WTC11 (cell line): Measurements from ENCODE around the gene RLN3. TPM values are rescaled to one million over a fixed set of nuclear protein-coding genes. Genes with fewer than 3 reads are reported as not detected.

Source experiments
- ATAC-seq: fragments of 200-7000 bp; cut with Tn5 transposase; 2 replicates; pipeline ENCODE4 v1.10.0; 2021; ENCODE audit warnings: mild to moderate bottlenecking, moderate library complexity
- CTCF ChIA-PET: fragments of 300-600 bp; sonication (Branson Sonifier 250); formaldehyde crosslinking; loops from one replicate; lab custom pipeline; 2021; ENCODE audit warnings: antibody characterized with exemption; lab: Charles Lee
- POLR2A ChIA-PET: fragments of 350-600 bp; sonication (Branson Sonifier 250); formaldehyde crosslinking; loops from one replicate; lab custom pipeline; 2021; ENCODE audit warnings: antibody characterized with exemption; lab: Charles Lee
- DNase-seq: peaks from one replicate; pipeline ENCODE4 v3.0.0; 2021; ENCODE audit warnings: low spot score
- H3K27ac Mint-ChIP-seq: 2 replicates; pipeline ENCODE4 v1.8.0; 2021; ENCODE audit warnings: mixed read lengths
- H3K27me3 Mint-ChIP-seq: 2 replicates; pipeline ENCODE4 v1.8.0; 2021; ENCODE audit warnings: low read depth, mild to moderate bottlenecking, moderate library complexity, mixed read lengths
- H3K36me3 Mint-ChIP-seq: 2 replicates; pipeline ENCODE4 v1.8.0; 2021; ENCODE audit warnings: mixed read lengths
- H3K4me1 Mint-ChIP-seq: 2 replicates; pipeline ENCODE4 v1.8.0; 2022; ENCODE audit warnings: mixed read lengths
- H3K4me3 Mint-ChIP-seq: 2 replicates; pipeline ENCODE4 v1.8.0; 2021; ENCODE audit warnings: mild to moderate bottlenecking, moderate library complexity, mixed read lengths
- H3K9me3 Mint-ChIP-seq: 2 replicates; pipeline ENCODE4 v1.8.0; 2021; ENCODE audit warnings: mixed read lengths
- ARID4B ChIP-seq: sonication (generic); formaldehyde crosslinking; IDR thresholded peaks from 2 replicates; pipeline ENCODE4 v1.8.0; 2023; ENCODE audit warnings: missing genetic modification reagents, mild to moderate bottlenecking, borderline replicate concordance
- ATF6 ChIP-seq: sonication (generic); formaldehyde crosslinking; IDR thresholded peaks from 2 replicates; pipeline ENCODE4 v1.8.1; 2023; ENCODE audit warnings: mild to moderate bottlenecking, missing genetic modification reagents
- CREM ChIP-seq: sonication (generic); formaldehyde crosslinking; IDR thresholded peaks from 2 replicates; pipeline ENCODE4 v1.8.1; 2022; ENCODE audit warnings: mild to moderate bottlenecking, missing genetic modification reagents, moderate library complexity
- E2F1 ChIP-seq: sonication (generic); formaldehyde crosslinking; IDR thresholded peaks from 2 replicates; pipeline ENCODE4 v1.8.0; 2022; ENCODE audit warnings: mild to moderate bottlenecking, missing genetic modification reagents
- E2F4 ChIP-seq: sonication (generic); formaldehyde crosslinking; IDR thresholded peaks from 2 replicates; pipeline ENCODE4 v1.8.1; 2022; ENCODE audit warnings: low read depth, mild to moderate bottlenecking, moderate library complexity, missing genetic modification reagents, borderline replicate concordance
- EMX1 ChIP-seq: fragments of 250-450 bp; sonication (Bioruptor Pico); IDR thresholded peaks from 2 replicates; pipeline ENCODE4 v1.8.0; 2021; ENCODE audit warnings: mild to moderate bottlenecking
- FOXP4 ChIP-seq: sonication (generic); formaldehyde crosslinking; IDR thresholded peaks from 2 replicates; pipeline ENCODE4 v1.8.0; 2022; ENCODE audit warnings: mild to moderate bottlenecking, missing genetic modification reagents
- JUN ChIP-seq: sonication (generic); formaldehyde crosslinking; IDR thresholded peaks from 2 replicates; pipeline ENCODE4 v1.8.0; 2023; ENCODE audit warnings: mild to moderate bottlenecking, missing genetic modification reagents
- NR1H2 ChIP-seq: sonication (generic); formaldehyde crosslinking; IDR thresholded peaks from 2 replicates; pipeline ENCODE4 v1.9.0; 2021; ENCODE audit warnings: mild to moderate bottlenecking, moderate library complexity, missing genetic modification reagents
- NR2C2 ChIP-seq: sonication (generic); formaldehyde crosslinking; IDR thresholded peaks from 2 replicates; pipeline ENCODE4 v1.8.0; 2022; ENCODE audit warnings: mild to moderate bottlenecking, missing genetic modification reagents
- PRRX2 ChIP-seq: fragments of 250-450 bp; sonication (Bioruptor Pico); IDR thresholded peaks from 2 replicates; pipeline ENCODE4 v1.8.0; 2021; ENCODE audit warnings: mild to moderate bottlenecking
- RELA ChIP-seq: sonication (generic); formaldehyde crosslinking; IDR thresholded peaks from 2 replicates; pipeline ENCODE4 v1.8.1; 2022; ENCODE audit warnings: missing genetic modification reagents, mild to moderate bottlenecking, borderline replicate concordance
- RORB ChIP-seq: fragments of 250-450 bp; sonication (Bioruptor Pico); IDR thresholded peaks from 2 replicates; pipeline ENCODE4 v1.9.0; 2021; ENCODE audit warnings: mild to moderate bottlenecking
- USF2 ChIP-seq: sonication (generic); formaldehyde crosslinking; IDR thresholded peaks from 2 replicates; pipeline ENCODE4 v1.8.1; 2023; ENCODE audit warnings: mild to moderate bottlenecking, missing genetic modification reagents, moderate library complexity
- ZNF317 ChIP-seq: sonication (generic); formaldehyde crosslinking; IDR thresholded peaks from 2 replicates; pipeline ENCODE4 v1.8.1; 2023; ENCODE audit warnings: low read depth, mild to moderate bottlenecking, moderate library complexity, missing genetic modification reagents, borderline replicate concordance
- total RNA-seq: library from RNA; stranded (reverse); gene quantifications from 3 replicates; pipeline ENCODE4 v1.2.3, GENCODE V29; 2021

The RLN3 gene
- total RNA-seq, 1 experiment from 2014 or later: not detected

- DNase-seq (no peak), ATAC-seq (no peak)
- Mint-ChIP-seq H3K36me3 (peaks cover 3% of the 10 kb centered on the region; the same call in 1 of the 2 replicates), H3K4me3 (no peak overlapping the region), H3K27me3 (no peaks in the 10 kb centered on the region; the same call in 1 of the 2 replicates), H3K9me3 (no peaks in the 10 kb centered on the region), H3K4me1 (peaks cover 28% of the 10 kb centered on the region), H3K27ac (no peak overlapping the region)
- TF ChIP-seq RELA (no peak), PRRX2 (CRISPR knock-in tag) (no peak)
- ChIA-PET CTCF (interaction anchor here (1.8 to 2.5 kb wide), 2 partner anchors 26 to 52 kb away, joined by 10 to 12 read pairs; partner anchors contain the start of genes IL27RA and RFX1), POLR2A (interaction anchor here (1.3 kb wide), 1 partner anchor 25 kb away, joined by 4 read pairs; no protein-coding TSS in a partner anchor)
These were observed 47.6 kb upstream of the RLN3 start for GRCh38 chr19:13980340-13980739.

GRCh38 chr19:13981021-13981420, 46.9 kb upstream of the RLN3 start:
- no peaks in the 10 kb centered on the region for H3K9me3 Mint-ChIP-seq
- ATAC-seq: no peak
- H3K4me3 Mint-ChIP-seq: no peak overlapping the region
- peaks cover 35% of the 10 kb centered on the region for H3K4me1 Mint-ChIP-seq
- CTCF ChIA-PET: interaction anchor here (0.7 to 1.8 kb wide), 4 partner anchors 21 to 67 kb away, joined by 3 to 10 read pairs (median 4); partner anchors contain the start of gene IL27RA
- H3K27ac Mint-ChIP-seq: no peak overlapping the region
- DNase-seq: no peak
- TF ChIP-seq ATF6 (CRISPR knock-in tag) (no peak), USF2 (CRISPR knock-in tag) (0 out of 2 replicates have a peak, but pooled peaks have one; percentile 10)
- TF ChIP-seq, all 79 proteins: peak for 1
- peaks cover 3% of the 10 kb centered on the region; the same call in 1 of the 2 replicates for H3K36me3 Mint-ChIP-seq
- H3K27me3 Mint-ChIP-seq: no peaks in the 10 kb centered on the region; the same call in 1 of the 2 replicates
- POLR2A ChIA-PET: no interaction called here

- peaks cover 1% of the 10 kb centered on the region; the same call in 1 of the 2 replicates for H3K36me3 Mint-ChIP-seq
- TF ChIP-seq E2F1 (CRISPR knock-in tag): no peak
- no peak for ATAC-seq
- no peaks in the 10 kb centered on the region; the same call in 1 of the 2 replicates for H3K27me3 Mint-ChIP-seq
- no peaks in the 10 kb centered on the region for H3K9me3 Mint-ChIP-seq
- ChIA-PET POLR2A (no interaction called here), CTCF (interaction anchor here (0.7 to 1.8 kb wide), 4 partner anchors 21 to 67 kb away, joined by 3 to 10 read pairs (median 4); partner anchors contain the start of gene IL27RA)
- H3K4me3 Mint-ChIP-seq: no peak overlapping the region
- H3K4me1 Mint-ChIP-seq: peaks cover 37% of the 10 kb centered on the region
- H3K27ac Mint-ChIP-seq: no peak overlapping the region
- no peak for DNase-seq
These were observed 46.5 kb upstream of the RLN3 start for GRCh38 chr19:13981467-13981866.

- no peak overlapping the region for H3K27ac Mint-ChIP-seq
- no peaks in the 10 kb centered on the region for H3K9me3 Mint-ChIP-seq
- no peaks in the 10 kb centered on the region; the same call in 1 of the 2 replicates for H3K27me3 Mint-ChIP-seq
- no peaks in the 10 kb centered on the region for H3K36me3 Mint-ChIP-seq
- ATAC-seq (no peak), DNase-seq (no peak)
- H3K4me3 Mint-ChIP-seq: no peak overlapping the region
- CTCF ChIA-PET: interaction anchor here (0.5 to 1.8 kb wide), 2 partner anchors 50 to 402 kb away, joined by 4 to 10 read pairs; partner anchors contain the start of gene IL27RA
- peaks cover 42% of the 10 kb centered on the region for H3K4me1 Mint-ChIP-seq
- POLR2A ChIA-PET: no interaction called here
- TF ChIP-seq FOXP4: no peak
- TF ChIP-seq EMX1 (CRISPR knock-in tag): no peak
- no peak for TF ChIP-seq NR1H2
- no peak for TF ChIP-seq ARID4B (CRISPR knock-in tag)
- no peak for TF ChIP-seq E2F4
- TF ChIP-seq RORB (CRISPR knock-in tag): no peak
- TF ChIP-seq JUN: no peak
- no peak for TF ChIP-seq NR2C2 (CRISPR knock-in tag)
- no peak for TF ChIP-seq CREM (CRISPR knock-in tag)
- TF ChIP-seq ZNF317 (CRISPR knock-in tag): no peak
These were observed 45.9 kb upstream of the RLN3 start for GRCh38 chr19:13981988-13982501.
